Neuronal stem cell (in vitro differentiated cells): ENCODE results near the gene IL1RAPL2.

Source experiments
- DNase-seq: peaks from one replicate; pipeline ENCODE4 v3.0.0-alpha.2; 2013; ENCODE audit warnings: low spot score
- H2AFZ ChIP-seq: one replicate; pipeline ENCODE4 v1.6.1; 2013; ENCODE audit warnings: mild to moderate bottlenecking, low read length, inconsistent platforms
- H2AK5ac ChIP-seq: 2 replicates; pipeline ENCODE4 v1.6.1; 2013; ENCODE audit warnings: low read depth, mild to moderate bottlenecking, inconsistent platforms, low read length, moderate library complexity, mixed read lengths
- H2BK120ac ChIP-seq: 2 replicates; pipeline ENCODE4 v1.6.1; 2013; ENCODE audit warnings: low read depth, mild to moderate bottlenecking, inconsistent platforms, low read length, moderate library complexity, mixed read lengths
- H2BK12ac ChIP-seq: one replicate; pipeline ENCODE4 v1.6.1; 2013; ENCODE audit warnings: low read length, inconsistent platforms
- H2BK15ac ChIP-seq: 2 replicates; pipeline ENCODE4 v1.6.1; 2013; ENCODE audit warnings: mild to moderate bottlenecking, low read length, inconsistent platforms, mixed read lengths
- H2BK5ac ChIP-seq: one replicate; pipeline ENCODE4 v1.6.1; 2013; ENCODE audit warnings: inconsistent platforms, mild to moderate bottlenecking, low read length, moderate library complexity
- H3K14ac ChIP-seq: one replicate; pipeline ENCODE4 v1.6.1; 2013; ENCODE audit warnings: low read length, inconsistent platforms
- H3K18ac ChIP-seq: 2 replicates; pipeline ENCODE4 v1.6.1; 2013; ENCODE audit warnings: low read length, inconsistent platforms
- H3K23ac ChIP-seq: 2 replicates; pipeline ENCODE4 v1.6.1; 2013; ENCODE audit warnings: low read depth, mild to moderate bottlenecking, mixed read lengths, low read length, inconsistent platforms; ENCODE audit not compliant: poor library complexity
- H3K27ac ChIP-seq: replicated peaks from 3 replicates; pipeline ENCODE4 v1.5.1; 2013; ENCODE audit warnings: low read length, inconsistent platforms
- H3K27me3 ChIP-seq, 3 experiments: 2 replicates each; pipeline ENCODE4 v1.6.1; 2013; ENCODE audit warnings: low read length in 3 of 3, mild to moderate bottlenecking in 2 of 3, inconsistent platforms in 1 of 3, low read depth in 1 of 3, mixed read lengths in 1 of 3, moderate library complexity in 1 of 3; ENCODE audit not compliant: control insufficient read depth in 3 of 3, insufficient read depth in 3 of 3
- H3K36me3 ChIP-seq, 2 donors: replicated peaks in 1 of 2; 2 replicates each; pipeline ENCODE4 v1.6.1; 2013; ENCODE audit warnings: low read length in 2 of 2; ENCODE audit not compliant: control insufficient read depth in 2 of 2, insufficient read depth in 2 of 2
- H3K4ac ChIP-seq: 2 replicates; pipeline ENCODE4 v1.6.1; 2013; ENCODE audit warnings: inconsistent platforms, mild to moderate bottlenecking, low read length, moderate library complexity
- H3K4me1 ChIP-seq, 2 donors: 1 replicate in 1 of 2; 2 replicates in 1 of 2; pipeline ENCODE4 v1.6.1; 2013; ENCODE audit warnings: low read length in 2 of 2, low read depth in 1 of 2; ENCODE audit not compliant: control insufficient read depth in 2 of 2, insufficient read depth in 1 of 2
- H3K4me2 ChIP-seq: one replicate; pipeline ENCODE4 v1.6.1; 2013; ENCODE audit warnings: mild to moderate bottlenecking, low read length, inconsistent platforms; ENCODE audit not compliant: insufficient read depth, poor library complexity, severe bottlenecking
- H3K4me3 ChIP-seq, 2 donors: 2 replicates each; pipeline ENCODE4 v1.5.1; 2013; ENCODE audit warnings: low read length in 2 of 2, mild to moderate bottlenecking in 2 of 2, inconsistent platforms in 1 of 2, moderate library complexity in 1 of 2
- H3K79me1 ChIP-seq: one replicate; pipeline ENCODE4 v1.6.1; 2013; ENCODE audit warnings: low read depth, mild to moderate bottlenecking, inconsistent platforms, low read length, moderate library complexity
- H3K9ac ChIP-seq: one replicate; pipeline ENCODE4 v1.6.1; 2013; ENCODE audit warnings: mild to moderate bottlenecking, low read depth, low read length, inconsistent platforms; ENCODE audit not compliant: poor library complexity
- H3K9me3 ChIP-seq, 2 donors: replicated peaks in 1 of 2; 2 replicates each; pipeline versions ENCODE3 to v1.6.1; 2013; ENCODE audit warnings: low read length in 2 of 2, mild to moderate bottlenecking in 2 of 2, inconsistent platforms in 1 of 2, low read depth in 1 of 2, mixed read lengths in 1 of 2, moderate library complexity in 1 of 2; ENCODE audit not compliant: control insufficient read depth in 2 of 2, insufficient read depth in 1 of 2
- H4K8ac ChIP-seq: one replicate; pipeline ENCODE4 v1.6.1; 2013; ENCODE audit warnings: low read depth, mild to moderate bottlenecking, inconsistent platforms, low read length, moderate library complexity
- H4K91ac ChIP-seq: one replicate; pipeline ENCODE4 v1.6.1; 2013; ENCODE audit warnings: low read length, low read depth, mild to moderate bottlenecking, inconsistent platforms; ENCODE audit not compliant: poor library complexity
- WGBS, 2 donors: extraction: QIAGEN DNeasy Blood & Tissue Kit; methylation state at CpG; one replicate each; pipeline ENCODE4 v1.1.7; 2013; ENCODE audit warnings: missing lambda C conversion rate in 2 of 2, mixed read lengths in 1 of 2; ENCODE audit not compliant: insufficient read length in 2 of 2, insufficient replicate concordance in 1 of 2; ENCODE audit errors: extremely low coverage in 2 of 2; 5-methylcytosine and 5-hydroxymethylcytosine counted together

Gene IL1RAPL2

DNA sequence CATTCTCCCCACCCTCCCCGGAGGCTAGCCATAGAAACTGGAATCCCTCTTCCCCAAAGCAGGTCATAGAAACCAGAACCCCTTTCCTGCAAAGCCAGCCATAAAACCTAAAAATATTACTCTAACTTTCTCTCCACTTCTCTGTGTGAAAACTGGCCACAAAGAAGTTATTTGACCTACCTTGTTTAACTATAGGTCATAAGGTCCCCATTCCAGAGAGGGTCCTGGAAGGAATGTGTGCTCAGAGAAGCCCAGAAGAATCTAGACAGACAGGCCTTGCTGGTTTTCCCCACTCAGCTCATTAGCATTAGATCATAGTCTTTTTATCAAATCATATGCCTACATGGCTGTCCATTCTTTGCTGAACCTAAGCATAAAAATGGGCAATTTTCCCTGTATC lies 707.3 kb downstream of the IL1RAPL2 start:
- H3K18ac ChIP-seq = no peak overlapping the region
- no peak overlapping the region for H2AK5ac ChIP-seq
- H2BK120ac ChIP-seq = no peak overlapping the region
- H3K4me1 ChIP-seq = no peaks in the 10 kb centered on the region
- H3K27me3 ChIP-seq = no peaks in the 10 kb centered on the region
- H3K4me2 ChIP-seq = no peak overlapping the region
- no peak overlapping the region for H4K8ac ChIP-seq
- H2AFZ ChIP-seq = no peak overlapping the region
- H4K91ac ChIP-seq = no peak overlapping the region
- no CpG with 5 or more reads among the region's 1 CpG for WGBS, 2 donors
- DNase-seq = no peak
- H2BK5ac ChIP-seq = no peak overlapping the region
- no peak overlapping the region for H3K27ac ChIP-seq
- H2BK12ac ChIP-seq = no peak overlapping the region
- no peaks in the 10 kb centered on the region for H3K9me3 ChIP-seq
- no peak overlapping the region for H3K9ac ChIP-seq
- no peak overlapping the region for H3K14ac ChIP-seq
- no peak overlapping the region for H2BK15ac ChIP-seq
- H3K79me1 ChIP-seq = no peaks in the 10 kb centered on the region
- H3K4me3 ChIP-seq = no peak overlapping the region
- H3K36me3 ChIP-seq = no peaks in the 10 kb centered on the region
- no peak overlapping the region for H3K23ac ChIP-seq
- H3K4ac ChIP-seq = no peak overlapping the region

DNA sequence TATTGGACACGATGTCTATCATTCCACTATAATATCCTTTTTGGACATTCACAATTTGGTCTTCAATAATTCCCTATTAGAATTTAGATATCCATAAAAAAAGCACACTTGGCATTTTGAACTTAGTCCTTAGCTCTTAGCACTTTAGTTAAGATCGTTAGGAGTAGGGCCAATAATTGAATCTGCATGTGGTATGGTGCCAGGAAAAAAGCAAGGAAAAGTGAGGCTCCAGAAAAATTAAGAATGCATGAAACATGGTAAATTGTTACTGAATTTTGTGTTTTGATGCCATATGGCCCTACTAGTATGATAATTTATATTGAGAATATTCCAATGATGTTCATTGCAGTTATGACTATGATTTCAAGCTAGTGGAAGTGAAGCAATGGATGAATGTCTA lies 708.1 kb downstream of the IL1RAPL2 start:
- no peak for DNase-seq
- Histone ChIP-seq H3K9me3 (no peaks in the 10 kb centered on the region), H3K79me1 (no peaks in the 10 kb centered on the region), H3K23ac (no peak overlapping the region), H3K14ac (no peak overlapping the region), H4K8ac (no peak overlapping the region), H3K4me1 (no peaks in the 10 kb centered on the region), H2AK5ac (no peak overlapping the region), H4K91ac (no peak overlapping the region), H3K4me2 (no peak overlapping the region), H2BK15ac (no peak overlapping the region), H3K4me3 (no peak overlapping the region), H2BK5ac (no peak overlapping the region), H3K18ac (no peak overlapping the region), H3K27me3 (no peaks in the 10 kb centered on the region), H2BK120ac (no peak overlapping the region), H3K27ac (no peak overlapping the region), H3K4ac (no peak overlapping the region), H2BK12ac (no peak overlapping the region), H3K9ac (no peak overlapping the region), H2AFZ (no peak overlapping the region), H3K36me3 (no peaks in the 10 kb centered on the region)
- no CpG with 5 or more reads among the region's 2 CpGs for WGBS, 2 donors

DNA sequence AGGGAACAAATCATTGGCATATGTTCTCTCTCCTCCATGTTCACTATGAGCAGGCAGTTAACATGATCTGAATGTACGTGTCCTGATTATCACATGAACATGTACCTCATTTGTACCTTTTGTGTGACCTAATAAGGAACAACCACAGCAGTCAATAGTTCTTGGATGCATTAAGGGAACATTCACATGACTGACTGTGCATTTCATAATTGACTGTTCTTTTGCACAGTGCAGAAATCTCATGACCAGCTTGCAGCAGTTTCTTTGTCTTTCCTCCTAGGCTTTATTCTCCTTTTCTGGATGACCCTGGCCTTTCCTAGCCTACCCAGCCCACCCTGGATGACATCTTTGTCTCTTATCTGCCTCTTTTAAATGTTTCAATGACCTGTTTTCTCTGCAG lies 711.1 kb downstream of the IL1RAPL2 start:
- no peaks in the 10 kb centered on the region for H3K27me3 ChIP-seq
- WGBS, 2 donors = no CpG with 5 or more reads among the region's 1 CpG

DNA sequence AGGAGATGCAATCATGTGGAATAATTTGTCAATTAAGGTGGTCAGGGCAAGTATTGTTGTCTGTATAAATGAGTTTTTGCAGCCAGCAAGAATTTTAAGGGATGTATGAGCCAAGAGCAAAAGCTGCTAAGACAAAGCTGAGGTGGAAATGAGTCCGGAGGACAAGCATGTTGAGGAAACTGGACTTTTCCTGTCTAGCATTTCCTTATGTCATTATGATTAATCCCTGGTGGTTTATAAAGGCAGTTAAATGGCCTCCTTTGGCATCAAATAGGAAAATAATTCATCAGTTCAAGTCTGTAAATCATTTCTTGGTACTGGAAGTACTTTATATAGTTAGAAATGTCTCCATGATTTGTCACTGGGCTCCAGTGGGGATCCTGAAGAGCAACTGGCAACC lies 716.1 kb downstream of the IL1RAPL2 start:
- no CpG with 5 or more reads among the region's 1 CpG for WGBS, 2 donors
- Histone ChIP-seq H2BK12ac (no peak overlapping the region), H4K8ac (no peak overlapping the region), H2BK5ac (no peak overlapping the region), H3K79me1 (no peaks in the 10 kb centered on the region), H2BK15ac (no peak overlapping the region), H2AFZ (no peak overlapping the region), H3K27ac (no peak overlapping the region), H4K91ac (no peak overlapping the region), H3K23ac (no peak overlapping the region), H3K4me1 (no peaks in the 10 kb centered on the region), H2BK120ac (no peak overlapping the region), H3K4ac (no peak overlapping the region), H3K4me3 (no peak overlapping the region), H3K27me3 (no peaks in the 10 kb centered on the region), H3K36me3 (no peaks in the 10 kb centered on the region), H3K14ac (no peak overlapping the region), H3K4me2 (no peak overlapping the region), H3K18ac (no peak overlapping the region), H2AK5ac (no peak overlapping the region), H3K9me3 (no peaks in the 10 kb centered on the region), H3K9ac (no peak overlapping the region)
- no peak for DNase-seq

More for the DNA sequence above, 711.1 kb downstream of the IL1RAPL2 start:
- Histone ChIP-seq H3K36me3 (no peaks in the 10 kb centered on the region), H3K9ac (no peak overlapping the region), H2BK15ac (no peak overlapping the region), H2BK120ac (no peak overlapping the region), H3K27ac (no peak overlapping the region), H3K23ac (no peak overlapping the region), H2AK5ac (no peak overlapping the region), H3K79me1 (no peaks in the 10 kb centered on the region), H3K4me2 (no peak overlapping the region), H3K4me3 (no peak overlapping the region), H3K4me1 (no peaks in the 10 kb centered on the region), H2BK12ac (no peak overlapping the region), H4K91ac (no peak overlapping the region), H3K18ac (no peak overlapping the region), H2AFZ (no peak overlapping the region), H2BK5ac (no peak overlapping the region), H3K14ac (no peak overlapping the region), H4K8ac (no peak overlapping the region), H3K9me3 (no peaks in the 10 kb centered on the region), H3K4ac (no peak overlapping the region)
- no peak for DNase-seq
